ENCODE results near the gene CHRNA3.

CHRNA3 gene

GRCh38 chr15:78551902-78552301, 68.9 kb downstream of the CHRNA3 start:
- peaks cover 39% of the 10 kb centered on the region for H3K36me3 ChIP-seq (ENCODE audit: insufficient read depth, low read length)
- H3K9me3 ChIP-seq (ENCODE audit: low read length): no peaks in the 10 kb centered on the region
- H3K4me3 ChIP-seq (ENCODE audit: low read length): no peak overlapping the region
- no peaks in the 10 kb centered on the region for H3K27me3 ChIP-seq (ENCODE audit: insufficient read depth, low read length)
- no peak overlapping the region for H2AFZ ChIP-seq (ENCODE audit: low read depth, low read length)
- H3K4me1 ChIP-seq (ENCODE audit: insufficient read depth, low read length): no peaks in the 10 kb centered on the region

- H3K4me3 ChIP-seq (ENCODE audit: low read length): no peak overlapping the region
- H2AFZ ChIP-seq (ENCODE audit: low read depth, low read length): no peak overlapping the region
- H3K4me1 ChIP-seq (ENCODE audit: insufficient read depth, low read length): no peaks in the 10 kb centered on the region
- no peaks in the 10 kb centered on the region for H3K9me3 ChIP-seq (ENCODE audit: low read length)
- peaks cover 48% of the 10 kb centered on the region for H3K36me3 ChIP-seq (ENCODE audit: insufficient read depth, low read length)
- no peaks in the 10 kb centered on the region for H3K27me3 ChIP-seq (ENCODE audit: insufficient read depth, low read length)
These were observed 70.0 kb downstream of the CHRNA3 start for GRCh38 chr15:78550815-78551214.

GRCh38 chr15:78550194-78550593, 70.6 kb downstream of the CHRNA3 start:
- Histone ChIP-seq H2AFZ (ENCODE audit: low read depth, low read length) (no peak overlapping the region), H3K27me3 (ENCODE audit: insufficient read depth, low read length) (no peaks in the 10 kb centered on the region), H3K4me1 (ENCODE audit: insufficient read depth, low read length) (no peaks in the 10 kb centered on the region), H3K9me3 (ENCODE audit: low read length) (no peaks in the 10 kb centered on the region), H3K36me3 (ENCODE audit: insufficient read depth, low read length) (peaks cover 54% of the 10 kb centered on the region), H3K4me3 (ENCODE audit: low read length) (no peak overlapping the region)
